D341Med (cell line): Measurements from ENCODE around the gene ANKRD28.

Experiments used
- DNase-seq: peaks from one replicate; pipeline ENCODE4 v3.0.0; 2012; ENCODE audit warnings: low spot score

The ANKRD28 gene

DNA sequence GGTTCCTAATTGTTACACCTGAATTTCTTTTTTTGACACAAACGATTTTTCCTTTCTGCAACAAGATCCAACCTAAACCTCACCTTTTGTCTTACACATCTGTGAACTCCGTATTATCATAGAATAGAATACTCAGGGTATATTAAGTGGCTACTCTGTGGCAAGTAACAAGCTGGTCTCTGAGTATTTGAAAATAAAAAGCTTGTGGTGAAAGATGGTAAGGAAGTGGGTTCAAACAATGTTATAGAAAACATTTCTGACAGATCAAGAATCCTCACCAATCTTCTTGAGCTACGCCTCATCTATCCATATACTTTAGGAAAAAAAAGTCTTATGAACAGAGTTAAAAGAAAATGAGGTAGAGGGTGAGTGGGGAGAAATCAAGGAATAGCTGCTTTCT is 3.5 kb upstream of the ANKRD28 start:
- no peak for DNase-seq

GRCh38 chr3:15800780-15801179 is 3.0 kb upstream of the ANKRD28 start:
- DNase-seq = no peak

- DNase-seq = no peak
These were observed 2.5 kb upstream of the ANKRD28 start for GRCh38 chr3:15800327-15800726.

DNA sequence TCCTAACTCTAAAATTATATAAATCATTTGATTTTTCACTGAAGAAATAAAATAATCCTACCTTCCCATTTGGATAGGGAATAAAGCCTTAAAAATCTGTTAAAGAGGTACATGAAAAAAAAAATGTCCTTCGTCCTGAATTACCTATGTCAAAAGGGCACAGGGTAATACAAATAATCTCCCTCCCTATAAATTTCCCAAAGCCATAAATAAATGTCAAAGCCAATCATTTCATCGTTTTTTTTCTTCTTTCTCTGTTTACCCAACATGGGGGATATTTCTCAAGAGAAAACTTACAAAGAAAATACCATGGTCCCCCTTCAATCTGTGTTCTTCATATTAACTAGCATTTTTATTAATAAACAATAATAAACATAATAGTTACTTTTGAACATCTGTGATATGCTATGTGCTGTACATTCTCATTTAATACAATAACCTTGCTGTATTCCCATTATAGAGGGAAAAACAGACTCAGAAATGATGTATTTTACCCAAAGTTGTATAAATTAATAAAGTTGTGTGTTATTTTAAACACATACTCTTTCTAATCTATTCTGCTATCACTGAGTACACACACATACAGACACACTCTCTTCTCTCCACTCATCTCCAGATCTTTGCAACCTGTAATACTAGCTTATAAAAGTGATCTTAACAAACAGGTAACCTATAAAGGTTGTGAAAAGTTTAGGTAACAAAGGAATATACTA is 910 bp upstream of the ANKRD28 start:
- no peak for DNase-seq

GRCh38 chr3:15796771-15797641 is 773 bp downstream of the ANKRD28 start:
- DNase-seq = no peak

DNA sequence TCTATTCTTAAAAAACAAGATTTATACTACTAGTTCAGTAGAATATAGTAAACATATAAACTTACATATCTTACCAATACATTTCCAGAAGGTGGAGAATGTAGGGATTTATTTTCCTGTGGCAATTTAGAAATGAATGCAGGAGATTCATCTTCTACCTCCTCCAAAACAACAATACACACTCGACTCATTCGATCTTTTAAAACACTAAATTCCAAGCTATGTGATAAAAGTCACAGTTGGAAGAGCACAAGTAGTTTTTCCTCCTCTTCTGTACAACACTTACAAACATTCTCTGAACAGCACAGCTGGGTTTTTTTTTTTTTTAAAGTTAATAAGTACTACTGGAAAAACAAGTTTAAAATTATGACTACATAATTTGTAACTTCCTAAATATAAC is 1.4 kb downstream of the ANKRD28 start:
- no peak for DNase-seq

DNA sequence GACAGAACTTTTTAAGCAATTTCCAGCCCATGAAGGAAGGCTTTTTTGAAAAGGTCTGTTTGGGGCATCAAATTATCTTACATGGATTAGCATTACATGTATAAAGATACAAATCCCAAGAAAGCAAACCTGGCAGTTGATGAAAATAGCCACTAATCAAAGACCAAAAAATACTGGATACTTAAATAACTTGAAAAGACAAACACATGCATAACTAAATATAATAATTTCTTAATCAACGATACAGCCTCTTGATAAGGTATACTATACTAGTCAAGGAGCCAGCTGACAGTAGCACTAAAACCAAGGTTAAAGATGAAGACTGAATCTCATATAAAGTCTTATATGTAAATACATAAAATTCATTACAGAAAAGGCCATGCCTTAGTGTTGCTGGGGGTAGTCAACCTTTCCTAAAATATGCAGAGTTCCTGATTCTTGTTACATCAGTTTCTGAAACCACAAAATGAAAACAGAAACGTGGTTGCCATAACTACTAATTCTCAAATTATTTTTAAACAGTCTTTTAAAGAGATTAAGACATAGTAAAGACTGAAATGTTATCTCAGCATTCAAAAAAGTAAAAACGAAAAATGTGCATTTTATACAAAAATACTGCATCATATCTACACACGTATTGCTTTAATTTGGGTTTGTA is 2.0 kb downstream of the ANKRD28 start:
- DNase-seq = no peak

GRCh38 chr3:15794842-15795650 is 2.7 kb downstream of the ANKRD28 start:
- DNase-seq = no peak

DNA sequence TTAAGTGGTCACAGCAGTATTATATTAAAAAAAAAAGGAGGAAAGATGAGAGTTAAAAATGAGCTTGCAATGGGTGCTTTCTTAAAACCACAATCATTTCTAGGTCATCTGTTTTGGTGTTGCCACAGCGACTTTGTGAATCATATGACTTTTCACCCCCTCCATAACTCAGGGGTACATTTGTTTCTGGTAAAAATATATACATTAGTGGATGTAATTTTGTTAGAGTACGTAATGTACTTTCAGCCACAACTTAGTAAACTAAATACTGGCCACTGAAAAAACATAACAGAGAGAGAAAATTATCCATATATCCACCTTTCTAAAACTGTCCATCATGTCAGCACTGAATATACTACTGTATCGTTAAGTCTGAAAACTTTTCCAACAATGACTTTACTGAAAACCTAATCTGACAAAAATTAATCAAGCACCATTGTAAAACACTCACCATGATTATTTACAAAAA is 3.4 kb downstream of the ANKRD28 start:
- DNase-seq = no peak

DNA sequence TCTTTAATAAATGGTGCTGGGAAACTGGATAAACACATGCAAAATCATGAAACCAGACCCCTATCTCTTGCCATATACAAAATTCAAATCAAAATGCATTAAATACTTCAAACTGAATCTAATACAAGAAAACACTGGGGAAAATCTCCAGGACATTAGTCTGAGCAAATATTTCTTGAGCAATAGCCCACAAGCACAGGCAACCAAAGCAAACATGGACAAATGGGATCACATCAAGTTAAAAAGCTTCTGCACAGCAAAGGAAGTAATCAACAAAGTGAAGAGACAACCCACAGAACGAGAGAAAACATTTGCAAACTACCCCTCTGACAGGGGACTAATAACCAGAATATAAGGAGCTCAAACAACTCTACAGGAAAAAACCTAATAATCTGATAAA is 6.3 kb downstream of the ANKRD28 start:
- DNase-seq = no peak

DNA sequence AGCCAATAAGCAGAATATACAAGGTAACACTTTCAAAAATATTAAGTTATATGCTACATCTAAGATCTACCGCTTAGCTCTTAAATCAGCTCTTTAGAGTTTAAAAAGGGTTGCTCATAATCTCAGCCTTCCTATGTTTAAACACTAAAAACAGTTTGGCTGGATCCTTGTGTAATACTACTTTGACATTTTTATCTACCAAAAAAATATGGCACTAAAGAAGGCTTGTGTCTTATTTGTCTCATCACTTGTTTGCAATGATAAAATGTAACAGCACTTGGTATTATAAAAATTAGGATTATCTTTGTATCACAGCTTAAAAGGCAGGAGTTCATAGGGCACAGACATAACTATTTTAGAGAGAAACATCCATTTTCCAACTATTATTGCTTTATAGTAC is 9.8 kb downstream of the ANKRD28 start:
- no peak for DNase-seq

DNA sequence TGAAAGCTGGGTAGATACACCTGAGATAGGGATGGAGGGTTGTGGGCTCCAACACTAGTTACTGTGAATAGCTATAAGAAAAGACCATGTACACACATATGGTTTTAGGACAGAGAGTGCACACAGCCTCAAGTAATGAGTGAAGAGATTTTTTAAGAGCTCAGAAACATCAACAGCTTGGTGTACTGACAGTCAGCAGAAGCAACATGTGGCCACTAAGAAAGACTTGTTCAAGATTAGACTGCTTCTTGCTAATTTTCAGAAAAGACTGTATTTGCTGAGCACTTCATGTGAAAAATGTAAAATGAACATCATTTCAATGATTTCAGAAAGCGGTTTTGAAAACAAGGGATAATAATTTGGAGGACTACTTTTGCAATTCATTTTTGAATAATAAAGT is 10.3 kb downstream of the ANKRD28 start:
- DNase-seq = no peak

GRCh38 chr3:15783361-15783969 is 14.3 kb downstream of the ANKRD28 start:
- no peak for DNase-seq

DNA sequence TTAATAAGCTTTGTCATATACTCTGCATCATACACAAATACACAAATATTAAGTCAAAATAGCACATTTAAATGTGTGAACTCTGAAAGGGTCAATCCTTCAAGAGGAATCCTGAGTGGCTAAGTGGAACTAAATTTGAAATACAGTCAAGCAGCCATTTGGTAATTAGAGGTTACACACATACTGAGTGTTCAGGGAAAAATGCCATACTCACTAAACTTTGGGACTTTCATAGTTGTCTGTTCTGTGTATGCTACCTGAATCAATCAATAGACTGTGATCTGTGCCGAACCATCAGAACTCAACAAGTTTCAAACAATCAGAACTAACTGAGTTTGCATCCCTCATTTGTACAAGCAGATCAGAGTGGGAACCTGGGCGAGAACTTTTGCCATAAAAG is 15.3 kb downstream of the ANKRD28 start:
- DNase-seq = no peak

DNA sequence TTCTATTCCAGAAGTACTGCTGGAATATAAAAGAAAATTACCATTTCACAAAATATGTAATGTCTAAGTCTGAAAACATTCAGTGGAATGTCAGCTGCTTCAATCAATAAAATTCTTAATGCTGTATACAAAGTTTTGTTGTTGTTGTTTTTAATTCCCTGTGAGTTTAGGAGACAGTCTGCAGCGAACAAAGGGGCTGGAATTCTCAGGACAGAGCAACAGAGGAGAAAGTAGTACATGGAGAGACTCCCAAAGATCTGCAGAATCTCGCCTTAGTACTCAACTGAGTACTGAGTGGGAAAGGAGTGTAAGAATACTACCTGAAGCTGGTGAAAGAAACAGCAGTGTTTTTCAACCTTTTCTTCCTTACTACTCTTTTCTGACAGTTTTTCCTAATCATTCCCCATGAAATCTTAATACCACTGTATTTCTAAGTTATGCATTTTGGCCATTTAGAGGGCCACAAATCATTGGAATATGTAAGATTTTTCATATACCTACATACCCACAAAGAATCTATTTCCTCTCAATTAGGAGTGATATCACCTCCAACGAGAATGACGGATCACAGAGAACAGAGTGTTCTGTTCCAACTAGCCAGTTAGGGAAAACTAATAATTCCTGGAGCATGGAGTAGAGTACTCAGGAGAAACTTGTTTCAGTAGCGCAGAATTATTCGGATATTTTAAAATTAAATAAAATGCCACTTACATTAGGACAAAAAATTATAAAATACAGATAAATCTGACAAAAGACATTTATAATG is 16.0 kb downstream of the ANKRD28 start:
- DNase-seq = no peak

- DNase-seq = no peak
These were observed 16.6 kb downstream of the ANKRD28 start for GRCh38 chr3:15781131-15781530.

- DNase-seq = no peak
These were observed 18.7 kb downstream of the ANKRD28 start for GRCh38 chr3:15779111-15779510.

GRCh38 chr3:15778332-15778858 is 19.4 kb downstream of the ANKRD28 start:
- peak; percentile 53 for DNase-seq

DNA sequence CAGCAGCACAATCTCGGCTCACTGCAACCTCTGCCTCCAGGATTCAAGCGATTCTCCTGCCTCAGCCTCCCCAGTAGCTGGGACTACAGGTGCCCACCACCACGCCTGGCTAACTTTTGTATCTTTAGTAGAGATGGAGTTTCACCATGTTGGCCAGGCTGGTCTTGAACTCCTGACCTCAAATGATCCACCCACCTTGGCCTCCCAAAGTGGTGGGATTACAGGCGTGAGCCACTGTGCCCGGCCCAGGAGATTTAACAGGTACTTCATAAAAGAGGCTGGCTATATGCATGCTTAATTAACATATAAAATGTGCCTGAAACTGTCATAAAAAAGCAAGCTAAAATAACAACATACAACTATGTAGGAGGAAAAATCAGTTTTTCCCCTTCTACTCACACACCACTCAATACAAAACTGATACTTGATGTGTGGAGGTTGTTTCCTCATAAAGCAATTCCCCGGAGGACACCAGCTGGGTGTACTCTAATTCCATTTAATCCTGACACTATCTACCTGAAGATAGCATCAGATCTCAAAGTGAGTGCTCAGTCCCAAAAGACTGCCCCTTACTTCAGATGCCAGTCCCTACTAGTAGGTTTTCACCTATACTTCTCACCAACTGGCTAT is 22.7 kb downstream of the ANKRD28 start:
- DNase-seq = peak; percentile 38

DNA sequence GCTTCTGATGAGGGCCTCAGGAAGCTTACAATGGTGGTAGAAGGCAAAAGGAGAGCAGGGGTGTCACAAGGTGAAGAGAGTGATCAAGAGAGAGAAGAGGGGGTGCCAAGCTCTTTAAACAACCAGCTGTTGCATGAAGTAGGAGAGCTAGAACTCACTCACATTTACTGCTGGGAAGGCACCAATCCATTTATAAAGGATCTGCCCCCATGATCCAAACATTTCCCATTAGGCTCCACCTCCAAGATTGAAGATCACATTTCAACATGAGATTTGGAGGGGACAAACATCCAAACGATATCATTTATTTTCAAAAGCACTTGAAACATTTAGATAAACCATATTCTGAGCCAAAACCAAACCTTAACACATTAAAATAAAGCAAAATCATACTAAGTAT is 26.3 kb downstream of the ANKRD28 start:
- DNase-seq = no peak
